ENCODE results near the gene DBX1.
A peak's percentile ranks its signal among the peaks of the same experiment; 100 is the strongest.

DNA sequence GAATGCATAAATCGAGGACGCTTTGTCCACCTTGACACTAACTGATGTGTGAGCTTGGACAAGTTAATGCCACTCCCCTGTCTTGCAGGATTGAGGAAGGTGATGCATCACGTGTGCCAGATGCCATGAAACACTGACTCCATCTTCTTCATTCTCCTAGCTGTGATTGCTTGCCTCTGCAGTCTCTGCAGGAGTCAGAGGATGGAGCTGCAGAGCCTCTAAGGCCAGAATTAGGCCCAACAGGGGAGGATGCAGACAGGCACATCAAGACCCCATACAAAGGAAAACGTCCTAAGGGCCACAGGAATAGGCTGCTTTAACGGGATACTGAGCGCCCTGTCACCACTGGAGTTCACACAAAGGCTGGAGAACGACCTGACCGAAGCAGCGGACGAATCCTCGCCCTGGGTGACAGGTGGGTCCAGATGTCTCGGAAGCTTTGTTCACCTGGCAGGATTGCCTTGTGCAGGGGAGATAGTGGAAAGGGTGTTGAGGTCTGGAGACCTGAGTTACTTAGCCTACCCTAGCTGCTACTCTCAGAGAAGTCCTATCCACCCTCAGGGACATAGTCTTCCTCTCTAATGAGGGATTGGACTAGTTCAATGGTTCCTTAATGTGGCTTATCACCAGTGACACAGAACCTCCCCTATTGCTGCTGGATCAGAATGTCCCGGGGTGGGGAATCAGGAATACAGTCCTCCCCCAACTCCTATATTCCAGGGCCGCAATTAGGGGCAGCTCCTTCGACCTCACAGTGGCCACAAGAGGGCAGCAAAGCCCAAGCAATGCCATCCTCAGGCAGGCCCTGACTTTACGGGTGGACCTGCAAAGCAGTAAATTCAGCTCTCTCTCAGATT, 32.4 kb downstream of the DBX1 start:
- TF ChIP-seq, protein P1, sequence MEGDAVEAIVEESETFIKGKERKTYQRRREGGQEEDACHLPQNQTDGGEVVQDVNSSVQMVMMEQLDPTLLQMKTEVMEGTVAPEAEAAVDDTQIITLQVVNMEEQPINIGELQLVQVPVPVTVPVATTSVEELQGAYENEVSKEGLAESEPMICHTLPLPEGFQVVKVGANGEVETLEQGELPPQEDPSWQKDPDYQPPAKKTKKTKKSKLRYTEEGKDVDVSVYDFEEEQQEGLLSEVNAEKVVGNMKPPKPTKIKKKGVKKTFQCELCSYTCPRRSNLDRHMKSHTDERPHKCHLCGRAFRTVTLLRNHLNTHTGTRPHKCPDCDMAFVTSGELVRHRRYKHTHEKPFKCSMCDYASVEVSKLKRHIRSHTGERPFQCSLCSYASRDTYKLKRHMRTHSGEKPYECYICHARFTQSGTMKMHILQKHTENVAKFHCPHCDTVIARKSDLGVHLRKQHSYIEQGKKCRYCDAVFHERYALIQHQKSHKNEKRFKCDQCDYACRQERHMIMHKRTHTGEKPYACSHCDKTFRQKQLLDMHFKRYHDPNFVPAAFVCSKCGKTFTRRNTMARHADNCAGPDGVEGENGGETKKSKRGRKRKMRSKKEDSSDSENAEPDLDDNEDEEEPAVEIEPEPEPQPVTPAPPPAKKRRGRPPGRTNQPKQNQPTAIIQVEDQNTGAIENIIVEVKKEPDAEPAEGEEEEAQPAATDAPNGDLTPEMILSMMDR (IDR thresholded peaks at IDR 0.05; ENCODE audit: low read length) = peak; percentile 85
- TF ChIP-seq EZH2 (optimal IDR thresholded peaks at IDR 0.05; ENCODE audit: low read depth, low read length) = no peak
